ENCODE measurements around the gene PLAU. TPM values are rescaled to one million over a fixed set of nuclear protein-coding genes. Genes with fewer than 3 reads are reported as not detected.
A peak's percentile ranks its signal among the peaks of the same experiment; 100 is the strongest.
"Not testable (repeated sequence)": the region's sequence is repeated elsewhere in the genome, so short reads cannot be mapped to it uniquely, and the experiment has no call there.

The PLAU gene
- total and polyA plus RNA-seq, 8 donors = 1.4 to 29.0 (median 1.9) TPM

DNA sequence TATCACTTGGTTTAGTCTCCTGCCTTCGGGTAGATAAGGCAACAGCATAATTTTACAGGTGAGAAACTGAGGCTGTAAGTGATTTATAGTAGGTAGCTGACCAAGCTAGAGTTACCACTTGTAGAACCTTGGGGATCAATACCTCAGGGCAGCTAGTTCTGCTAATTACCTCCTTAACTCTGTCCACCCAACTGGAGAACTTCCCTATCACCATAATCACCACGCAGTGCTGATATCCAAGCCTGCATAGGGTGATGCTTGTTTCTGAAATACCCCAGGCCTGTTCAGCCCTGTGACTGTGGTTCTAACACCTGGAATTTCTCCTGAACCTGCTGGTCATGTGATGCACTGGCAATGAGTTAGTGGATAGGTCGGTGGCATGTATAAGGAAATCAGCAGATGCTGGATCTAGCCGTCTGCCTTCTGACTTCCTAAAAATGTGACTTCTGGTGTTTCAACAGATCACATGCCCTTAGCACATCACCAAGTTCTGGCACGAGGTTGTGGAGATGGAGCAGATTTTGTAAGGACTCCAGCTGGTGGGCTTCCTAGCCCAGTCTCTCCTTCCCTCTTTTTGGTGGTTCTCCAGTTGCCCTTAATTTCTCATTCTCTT is 15.3 kb downstream of the PLAU start:
- Histone ChIP-seq H3K27me3 (no peaks in the 10 kb centered on the region), H3K36me3 (no peaks in the 10 kb centered on the region), H3K4me1 (peaks cover 0 to 24% of the 10 kb centered on the region in 2 donors), H3K9me3 (no peaks in the 10 kb centered on the region), H3K4me3 (no peak overlapping the region), H3K27ac (peak overlapping the region in 1 of 2 donors; percentile 66)
- peak in 1 of 4 donors; percentile 44 for DNase-seq
- TF ChIP-seq, protein P1, sequence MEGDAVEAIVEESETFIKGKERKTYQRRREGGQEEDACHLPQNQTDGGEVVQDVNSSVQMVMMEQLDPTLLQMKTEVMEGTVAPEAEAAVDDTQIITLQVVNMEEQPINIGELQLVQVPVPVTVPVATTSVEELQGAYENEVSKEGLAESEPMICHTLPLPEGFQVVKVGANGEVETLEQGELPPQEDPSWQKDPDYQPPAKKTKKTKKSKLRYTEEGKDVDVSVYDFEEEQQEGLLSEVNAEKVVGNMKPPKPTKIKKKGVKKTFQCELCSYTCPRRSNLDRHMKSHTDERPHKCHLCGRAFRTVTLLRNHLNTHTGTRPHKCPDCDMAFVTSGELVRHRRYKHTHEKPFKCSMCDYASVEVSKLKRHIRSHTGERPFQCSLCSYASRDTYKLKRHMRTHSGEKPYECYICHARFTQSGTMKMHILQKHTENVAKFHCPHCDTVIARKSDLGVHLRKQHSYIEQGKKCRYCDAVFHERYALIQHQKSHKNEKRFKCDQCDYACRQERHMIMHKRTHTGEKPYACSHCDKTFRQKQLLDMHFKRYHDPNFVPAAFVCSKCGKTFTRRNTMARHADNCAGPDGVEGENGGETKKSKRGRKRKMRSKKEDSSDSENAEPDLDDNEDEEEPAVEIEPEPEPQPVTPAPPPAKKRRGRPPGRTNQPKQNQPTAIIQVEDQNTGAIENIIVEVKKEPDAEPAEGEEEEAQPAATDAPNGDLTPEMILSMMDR (IDR thresholded peaks at IDR 0.05) = no peak
- intact Hi-C loops (cut with DNase I) = no loop called here
- peak; percentile 69 for ATAC-seq

DNA sequence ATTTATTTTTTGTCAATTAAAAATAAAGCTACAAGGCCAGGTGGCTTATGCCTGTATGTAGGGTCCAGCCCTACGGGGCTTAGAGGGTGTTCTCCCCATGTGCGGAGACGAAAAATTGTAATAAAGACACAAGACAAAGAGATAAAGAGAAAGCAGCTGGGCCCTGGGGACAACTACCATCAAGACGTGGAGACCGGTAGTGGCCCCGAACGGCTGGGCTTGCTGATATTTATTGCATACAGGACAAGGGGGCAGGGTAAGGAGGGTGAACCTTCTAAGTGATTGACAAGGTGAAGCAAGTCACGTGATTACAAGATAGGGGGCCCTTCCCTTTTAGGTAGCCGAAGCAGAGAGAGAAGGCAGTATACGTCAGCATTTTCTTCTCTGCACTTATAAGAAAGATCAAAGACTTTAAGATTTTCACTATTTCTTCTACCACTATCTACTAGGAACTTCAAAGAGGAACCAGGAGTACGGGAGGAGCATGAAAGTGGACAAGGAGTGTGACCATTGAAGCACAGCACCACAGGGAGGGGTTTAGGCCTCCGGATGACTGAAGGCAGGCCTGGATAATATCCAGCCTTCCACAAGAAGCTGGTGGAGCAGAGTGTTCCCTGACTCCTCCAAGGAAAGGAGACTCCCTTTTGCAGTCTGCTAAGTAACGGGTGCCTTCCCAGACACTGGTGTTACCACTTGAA is 19.8 kb downstream of the PLAU start:
- H3K27me3 ChIP-seq; H3K36me3 ChIP-seq; H3K9me3 ChIP-seq; H3K4me3 ChIP-seq; ATAC-seq; H3K27ac ChIP-seq; intact Hi-C loops (cut with DNase I); DNase-seq: not testable (repeated sequence)
- peaks cover 8 to 35% of the 10 kb centered on the region in 2 donors for H3K4me1 ChIP-seq

DNA sequence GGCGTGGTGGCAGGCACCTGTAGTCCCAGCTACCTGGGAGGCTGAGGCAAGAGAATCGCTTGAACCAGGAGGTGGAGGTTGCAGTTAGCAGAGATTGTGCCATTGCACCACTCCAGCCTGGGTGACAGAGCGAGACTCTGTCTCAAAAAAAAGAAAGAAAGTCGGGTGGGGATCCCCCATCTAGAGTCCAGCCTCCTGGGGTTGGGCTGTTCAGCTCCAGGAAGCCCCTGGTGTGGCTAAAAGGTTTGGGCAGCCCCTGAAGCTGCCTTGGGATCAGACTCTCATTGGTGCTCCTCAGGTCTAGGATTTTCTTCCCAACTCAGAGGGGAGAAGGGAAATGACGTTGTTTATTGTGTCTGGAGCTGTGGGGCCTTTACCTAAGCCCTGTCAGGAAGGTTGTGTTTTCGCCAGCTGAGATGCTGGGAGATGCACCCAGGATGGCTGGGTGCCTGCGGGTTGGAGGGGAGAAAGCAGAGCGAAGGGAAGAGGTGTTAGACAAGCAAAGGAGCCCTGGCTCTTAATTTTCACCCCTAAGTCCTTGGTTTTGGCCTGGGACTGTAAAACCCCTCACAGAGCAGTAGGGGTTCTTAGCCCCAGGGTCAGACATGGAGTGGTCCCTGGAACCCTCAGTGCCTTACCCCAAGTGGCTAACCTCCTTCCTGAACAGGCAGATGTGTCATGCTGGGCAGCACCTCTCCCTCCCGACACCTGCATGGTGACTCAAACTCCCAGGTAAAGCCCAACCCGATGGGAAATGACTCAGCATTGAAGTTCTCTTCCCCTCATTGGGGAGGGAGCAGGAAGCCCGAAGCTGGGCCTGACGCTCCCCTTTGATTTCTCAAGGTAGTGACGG is 21.1 kb downstream of the PLAU start:
- Histone ChIP-seq H3K9me3 (no peaks in the 10 kb centered on the region), H3K4me1 (peaks cover 8 to 23% of the 10 kb centered on the region in 2 donors), H3K36me3 (no peaks in the 10 kb centered on the region), H3K4me3 (no peak overlapping the region), H3K27me3 (no peaks in the 10 kb centered on the region), H3K27ac (peak overlapping the region in 1 of 2 donors; percentile 67)
- ATAC-seq (peak; percentile 94), DNase-seq (peak in 1 of 4 donors; percentile 71)
- intact Hi-C loops (cut with DNase I) = no loop called here
- TF ChIP-seq, protein P1 (IDR thresholded peaks at IDR 0.05) = no peak

DNA sequence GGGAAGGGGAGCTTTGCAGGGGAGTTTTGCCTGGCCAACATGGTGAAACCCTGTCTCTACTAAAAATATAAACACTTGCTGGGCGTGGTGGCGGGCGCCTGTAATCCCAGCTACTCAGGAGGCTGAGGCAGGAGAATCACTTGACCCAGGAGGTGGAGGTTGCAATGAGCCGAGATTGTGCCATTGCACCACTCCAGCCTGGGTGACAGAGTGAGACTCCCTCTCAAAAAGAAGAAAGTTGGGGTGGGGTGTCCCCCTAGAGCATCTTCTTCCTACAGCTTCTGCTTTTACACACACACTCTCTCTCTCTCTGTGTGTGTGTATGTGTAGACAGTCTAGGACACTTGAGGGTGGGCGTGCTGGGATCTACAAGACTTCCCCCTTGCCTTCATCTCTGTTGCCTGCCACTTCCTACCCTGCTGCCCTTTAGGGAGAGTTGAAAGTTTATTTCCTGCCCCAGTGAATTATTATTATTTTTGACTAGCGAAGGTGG is 21.7 kb downstream of the PLAU start:
- Histone ChIP-seq H3K27ac (peak overlapping the region in 1 of 2 donors; percentile 67), H3K4me3 (no peak overlapping the region), H3K27me3 (no peaks in the 10 kb centered on the region), H3K36me3 (no peaks in the 10 kb centered on the region), H3K4me1 (peaks cover 8 to 21% of the 10 kb centered on the region in 2 donors), H3K9me3 (no peaks in the 10 kb centered on the region)
- peak; percentile 21 for ATAC-seq
- intact Hi-C loops (cut with DNase I) = no loop called here
- TF ChIP-seq, protein P1 (IDR thresholded peaks at IDR 0.05) = no peak
- DNase-seq = no peak

DNA sequence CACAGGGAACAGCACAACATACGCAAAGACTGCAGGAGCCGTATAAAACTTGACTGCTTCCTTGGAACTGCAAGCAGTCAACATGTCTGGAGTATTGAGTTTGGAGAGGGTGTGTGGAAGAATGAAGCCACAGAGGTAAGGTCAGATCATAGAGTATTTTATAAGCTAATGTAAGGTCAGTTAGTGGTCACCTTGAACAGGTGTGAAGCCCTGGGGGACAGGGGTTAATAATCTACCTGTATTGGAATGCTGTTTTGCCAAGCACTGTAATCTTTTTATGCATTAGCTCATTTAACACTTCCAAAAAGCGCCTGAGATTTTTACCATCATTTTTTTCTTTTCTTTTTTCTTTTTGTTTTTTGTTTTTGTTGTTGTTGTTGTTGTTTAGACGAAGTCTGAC is 23.1 kb downstream of the PLAU start:
- Histone ChIP-seq H3K27ac (no peak overlapping the region), H3K9me3 (no peaks in the 10 kb centered on the region), H3K4me1 (peaks cover 8 to 21% of the 10 kb centered on the region in 2 donors), H3K4me3 (no peak overlapping the region), H3K27me3 (no peaks in the 10 kb centered on the region), H3K36me3 (no peaks in the 10 kb centered on the region)
- no peak for DNase-seq
- no peak for ATAC-seq
- TF ChIP-seq, protein P1 (IDR thresholded peaks at IDR 0.05) = no peak
- intact Hi-C loops (cut with DNase I) = no loop called here
